PFSK-1 (cell line): Measurements from ENCODE around the gene SPNS1.

Source experiments
- FOXP2 ChIP-seq: optimal IDR thresholded peaks from 2 replicates; pipeline ENCODE3; 2011; ENCODE audit warnings: borderline replicate concordance, control low read depth, inconsistent platforms; ENCODE audit not compliant: insufficient read depth; ENCODE audit errors: extremely low read length, extremely low read depth
- POLR2AphosphoS5 ChIP-seq: IDR thresholded peaks from 2 replicates; pipeline ENCODE4 v1.6.1; 2012; ENCODE audit warnings: low read depth, mild to moderate bottlenecking, control low read depth, low read length, moderate library complexity
- SIN3A ChIP-seq: IDR thresholded peaks from 2 replicates; pipeline ENCODE4 v1.6.1; 2012; ENCODE audit warnings: mild to moderate bottlenecking, low read length, moderate library complexity, borderline replicate concordance; ENCODE audit not compliant: insufficient read depth
- TAF1 ChIP-seq: IDR thresholded peaks from 2 replicates; pipeline ENCODE4 v1.6.1; 2012; ENCODE audit warnings: low read length, control low read depth, borderline replicate concordance; ENCODE audit not compliant: insufficient read depth
- TF ChIP-seq, protein P1 (sequence below), 2 experiments: IDR thresholded peaks; 2 replicates each; pipeline versions ENCODE4 v1.6.1 to v1.8.0; 2011 to 2012; ENCODE audit warnings: low read depth in 2 of 2, low read length in 2 of 2, control low read depth in 1 of 2, inconsistent platforms in 1 of 2, mild to moderate bottlenecking in 1 of 2, moderate library complexity in 1 of 2; ENCODE audit not compliant: insufficient read depth in 1 of 2

SPNS1 gene

DNA sequence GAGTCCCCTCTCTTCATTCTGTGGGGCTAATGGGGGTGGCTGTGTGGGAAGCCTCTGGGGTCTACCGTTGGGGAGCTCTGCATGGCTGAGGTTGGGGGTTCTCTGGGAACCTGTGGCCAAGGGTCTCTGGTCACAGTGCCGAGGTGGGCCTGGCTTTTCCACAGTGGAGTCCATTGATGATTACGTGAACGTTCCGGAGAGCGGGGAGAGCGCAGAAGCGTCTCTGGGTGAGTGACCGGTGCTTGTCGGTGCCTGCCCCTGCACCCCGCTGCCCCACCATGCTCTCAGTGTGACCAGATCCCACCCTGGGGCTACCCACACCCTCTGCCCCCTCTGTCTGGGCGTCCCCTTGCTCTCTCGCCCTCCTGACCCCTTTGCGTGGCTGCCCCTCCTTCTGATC is 14.8 kb downstream of the SPNS1 start:
- TF ChIP-seq SIN3A (no peak), FOXP2 (no peak), TAF1 (no peak), POLR2AphosphoS5 (no peak)
- TF ChIP-seq, protein P1, sequence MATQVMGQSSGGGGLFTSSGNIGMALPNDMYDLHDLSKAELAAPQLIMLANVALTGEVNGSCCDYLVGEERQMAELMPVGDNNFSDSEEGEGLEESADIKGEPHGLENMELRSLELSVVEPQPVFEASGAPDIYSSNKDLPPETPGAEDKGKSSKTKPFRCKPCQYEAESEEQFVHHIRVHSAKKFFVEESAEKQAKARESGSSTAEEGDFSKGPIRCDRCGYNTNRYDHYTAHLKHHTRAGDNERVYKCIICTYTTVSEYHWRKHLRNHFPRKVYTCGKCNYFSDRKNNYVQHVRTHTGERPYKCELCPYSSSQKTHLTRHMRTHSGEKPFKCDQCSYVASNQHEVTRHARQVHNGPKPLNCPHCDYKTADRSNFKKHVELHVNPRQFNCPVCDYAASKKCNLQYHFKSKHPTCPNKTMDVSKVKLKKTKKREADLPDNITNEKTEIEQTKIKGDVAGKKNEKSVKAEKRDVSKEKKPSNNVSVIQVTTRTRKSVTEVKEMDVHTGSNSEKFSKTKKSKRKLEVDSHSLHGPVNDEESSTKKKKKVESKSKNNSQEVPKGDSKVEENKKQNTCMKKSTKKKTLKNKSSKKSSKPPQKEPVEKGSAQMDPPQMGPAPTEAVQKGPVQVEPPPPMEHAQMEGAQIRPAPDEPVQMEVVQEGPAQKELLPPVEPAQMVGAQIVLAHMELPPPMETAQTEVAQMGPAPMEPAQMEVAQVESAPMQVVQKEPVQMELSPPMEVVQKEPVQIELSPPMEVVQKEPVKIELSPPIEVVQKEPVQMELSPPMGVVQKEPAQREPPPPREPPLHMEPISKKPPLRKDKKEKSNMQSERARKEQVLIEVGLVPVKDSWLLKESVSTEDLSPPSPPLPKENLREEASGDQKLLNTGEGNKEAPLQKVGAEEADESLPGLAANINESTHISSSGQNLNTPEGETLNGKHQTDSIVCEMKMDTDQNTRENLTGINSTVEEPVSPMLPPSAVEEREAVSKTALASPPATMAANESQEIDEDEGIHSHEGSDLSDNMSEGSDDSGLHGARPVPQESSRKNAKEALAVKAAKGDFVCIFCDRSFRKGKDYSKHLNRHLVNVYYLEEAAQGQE (IDR thresholded peaks at IDR 0.05; ENCODE audit: insufficient read depth in 1 of 2, low read depth in 2 of 2, low read length in 2 of 2): no peak

DNA sequence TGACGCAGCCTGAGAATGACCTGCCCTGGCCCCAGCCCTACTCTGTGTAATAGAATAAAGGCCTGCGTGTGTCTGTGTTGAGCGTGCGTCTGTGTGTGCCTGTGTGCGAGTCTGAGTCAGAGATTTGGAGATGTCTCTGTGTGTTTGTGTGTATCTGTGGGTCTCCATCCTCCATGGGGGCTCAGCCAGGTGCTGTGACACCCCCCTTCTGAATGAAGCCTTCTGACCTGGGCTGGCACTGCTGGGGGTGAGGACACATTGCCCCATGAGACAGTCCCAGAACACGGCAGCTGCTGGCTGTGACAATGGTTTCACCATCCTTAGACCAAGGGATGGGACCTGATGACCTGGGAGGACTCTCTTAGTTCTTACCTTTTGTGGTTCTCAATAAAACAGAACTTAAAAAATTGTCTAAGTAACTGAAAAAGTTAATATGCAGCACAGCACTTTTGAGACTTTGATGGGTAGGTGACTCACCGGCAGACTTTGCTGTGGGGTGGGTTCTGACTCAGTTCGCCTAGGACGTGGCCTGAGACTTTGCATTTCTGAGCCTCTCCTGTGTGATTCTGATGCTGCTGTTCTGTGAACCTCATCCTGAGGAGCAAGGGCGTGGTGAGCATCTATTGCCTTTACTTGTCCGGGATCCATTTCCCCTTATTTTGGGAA is 15.9 kb downstream of the SPNS1 start:
- TF ChIP-seq POLR2AphosphoS5 (no peak), SIN3A (no peak), TAF1 (no peak), FOXP2 (no peak)
- TF ChIP-seq, protein P1 (IDR thresholded peaks at IDR 0.05; ENCODE audit: insufficient read depth in 1 of 2, low read depth in 2 of 2, low read length in 2 of 2): no peak

DNA sequence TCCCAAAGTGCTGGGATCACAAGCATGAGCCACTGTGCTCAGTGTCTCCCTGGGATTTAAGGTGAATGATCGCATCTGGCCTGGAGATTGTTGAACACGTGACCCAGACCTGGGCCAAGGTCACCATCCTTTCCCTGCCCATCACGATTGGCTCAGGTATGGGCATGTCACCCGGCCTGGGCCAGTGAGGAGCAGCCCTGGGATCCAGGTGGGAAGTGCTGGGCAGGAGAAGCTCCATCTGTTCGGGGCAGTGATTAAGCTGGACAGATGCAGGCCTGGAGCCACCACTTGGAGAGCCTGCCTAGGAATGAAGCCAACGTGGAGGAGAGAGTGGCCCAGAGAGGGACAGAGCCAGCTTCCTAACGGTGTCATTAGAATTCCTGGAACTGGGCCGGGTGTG is 17.1 kb downstream of the SPNS1 start:
- TF ChIP-seq, protein P1 (IDR thresholded peaks at IDR 0.05; ENCODE audit: insufficient read depth in 1 of 2, low read depth in 2 of 2, low read length in 2 of 2): no peak
- TF ChIP-seq FOXP2: no peak
- no peak for TF ChIP-seq TAF1
- no peak for TF ChIP-seq POLR2AphosphoS5
- no peak for TF ChIP-seq SIN3A

DNA sequence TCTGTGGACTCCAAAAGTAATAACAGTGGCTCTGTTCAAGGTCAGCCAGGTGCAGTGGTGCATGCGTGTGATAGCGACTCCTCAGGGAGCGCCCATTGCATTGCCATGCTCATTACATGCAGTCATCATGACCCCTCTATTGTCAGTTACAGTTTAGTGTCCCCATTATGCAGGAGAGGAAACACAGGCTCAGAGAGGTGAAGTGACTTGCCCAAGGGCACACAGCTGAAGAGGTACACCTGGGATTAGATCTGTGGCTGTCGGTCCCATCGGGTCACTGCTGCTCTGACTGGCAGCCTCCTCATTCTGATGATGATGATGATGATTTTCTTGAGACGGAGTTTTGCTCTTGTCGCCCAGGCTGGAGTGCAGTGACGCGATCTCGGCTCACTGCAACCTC is 17.9 kb downstream of the SPNS1 start:
- TF ChIP-seq, protein P1 (IDR thresholded peaks at IDR 0.05; ENCODE audit: insufficient read depth in 1 of 2, low read depth in 2 of 2, low read length in 2 of 2): no peak
- TF ChIP-seq POLR2AphosphoS5 (no peak), TAF1 (no peak), SIN3A (no peak), FOXP2 (no peak)

DNA sequence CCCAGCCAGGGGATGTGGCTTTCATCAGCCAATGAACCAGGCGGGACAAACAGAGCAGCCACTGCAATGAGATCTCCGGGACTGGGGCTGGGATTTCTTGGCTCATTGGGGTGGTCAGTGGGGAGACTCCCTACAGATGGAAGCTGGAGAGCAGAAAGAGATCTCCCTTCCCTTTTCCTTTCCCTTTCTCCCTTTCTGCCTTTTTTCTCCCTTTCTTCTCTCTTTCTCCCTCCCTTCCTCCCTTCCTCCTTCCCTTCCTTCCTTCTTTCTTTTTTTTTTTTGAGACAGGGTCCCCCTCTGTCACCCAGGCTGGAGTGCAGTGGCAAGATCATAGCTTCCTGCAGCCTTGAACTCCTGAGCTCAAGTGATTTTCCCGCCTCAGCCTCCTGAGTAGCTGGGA is 24.3 kb downstream of the SPNS1 start:
- TF ChIP-seq TAF1: no peak
- TF ChIP-seq FOXP2: no peak
- TF ChIP-seq SIN3A: no peak
- TF ChIP-seq, protein P1 (IDR thresholded peaks at IDR 0.05; ENCODE audit: insufficient read depth in 1 of 2, low read depth in 2 of 2, low read length in 2 of 2): no peak
- no peak for TF ChIP-seq POLR2AphosphoS5
